CD4-positive, alpha-beta T cell (primary cell): ENCODE results near the gene NPC1L1. TPM values are rescaled to one million over a fixed set of nuclear protein-coding genes. Genes with fewer than 3 reads are reported as not detected.
A peak's percentile ranks its signal among the peaks of the same experiment; 100 is the strongest.

Experiments used
- ATAC-seq: fragments of 200-7000 bp; cut with Tn5 transposase; one replicate; pipeline ENCODE4 v1.10.0; 2022; ENCODE audit warnings: mild to moderate bottlenecking; ENCODE audit not compliant: poor library complexity
- CTCF ChIA-PET: fragments of 350-600 bp; sonication (Branson Sonifier 250); formaldehyde crosslinking; loops from one replicate; lab custom pipeline; 2021; ENCODE audit warnings: antibody characterized with exemption, inconsistent platforms; lab: Charles Lee
- POLR2A ChIA-PET: fragments of 350-600 bp; sonication (Branson Sonifier 250); formaldehyde crosslinking; loops from one replicate; lab custom pipeline; 2021; ENCODE audit warnings: antibody characterized with exemption, inconsistent platforms; lab: Charles Lee
- DNase-seq, 14 experiments: peaks; one replicate each; pipeline ENCODE4 v3.0.0-alpha.2; 2013 to 2020; ENCODE audit warnings: mixed read lengths in 2 of 14
- H3K27ac ChIP-seq, 2 donors: one replicate each; pipeline versions ENCODE4 v1.5.1 to v1.7.0; 2013; ENCODE audit warnings: low read length in 2 of 2, low read depth in 1 of 2, mild to moderate bottlenecking in 1 of 2
- H3K27me3 ChIP-seq, 2 experiments: 1 replicate in 1 of 2; 2 replicates in 1 of 2; pipeline versions ENCODE4 v1.6.1 to v1.7.0; 2013; ENCODE audit warnings: low read length in 2 of 2, control low read depth in 1 of 2, mild to moderate bottlenecking in 1 of 2, moderate library complexity in 1 of 2; ENCODE audit not compliant: insufficient read depth in 2 of 2, control insufficient read depth in 1 of 2
- H3K36me3 ChIP-seq: one replicate; pipeline ENCODE4 v1.6.1; 2013; ENCODE audit warnings: low read length, control low read depth; ENCODE audit not compliant: insufficient read depth
- H3K4me1 ChIP-seq: one replicate; pipeline ENCODE4 v1.6.1; 2013; ENCODE audit warnings: low read length, control low read depth; ENCODE audit not compliant: insufficient read depth
- H3K4me3 ChIP-seq: one replicate; pipeline ENCODE4 v1.5.1; 2013; ENCODE audit warnings: mild to moderate bottlenecking, low read length, moderate library complexity
- H3K9me3 ChIP-seq, 2 experiments: 1 replicate in 1 of 2; 2 replicates in 1 of 2; pipeline versions ENCODE4 v1.6.1 to v1.7.0; 2013; ENCODE audit warnings: low read length in 2 of 2, mild to moderate bottlenecking in 2 of 2, control low read depth in 1 of 2, moderate library complexity in 1 of 2; ENCODE audit not compliant: control insufficient read depth in 1 of 2, insufficient read depth in 1 of 2
- H3K27ac Mint-ChIP-seq: one replicate; pipeline ENCODE4 v1.8.0; 2020; ENCODE audit warnings: mixed read lengths
- H3K27me3 Mint-ChIP-seq: one replicate; pipeline ENCODE4 v1.8.0; 2021; ENCODE audit warnings: mixed read lengths
- H3K36me3 Mint-ChIP-seq: one replicate; pipeline ENCODE4 v1.8.0; 2021; ENCODE audit warnings: low read depth, mixed read lengths
- H3K4me1 Mint-ChIP-seq: one replicate; pipeline ENCODE4 v1.8.0; 2021; ENCODE audit warnings: low read depth, mixed read lengths
- H3K4me3 Mint-ChIP-seq: one replicate; pipeline ENCODE4 v1.8.0; 2020; ENCODE audit warnings: mild to moderate bottlenecking, mixed read lengths
- H3K9me3 Mint-ChIP-seq: one replicate; pipeline ENCODE4 v1.8.0; 2020; ENCODE audit warnings: mixed read lengths
- CTCF ChIP-seq: fragments of 200-600 bp; IDR thresholded peaks from one replicate; pipeline ENCODE4 v1.8.0; 2022; ENCODE audit warnings: antibody characterized with exemption, mild to moderate bottlenecking
- intact Hi-C, 2 experiments: fragments of 100-400 bp; cut with DNase I in 1 of 2; cut with micrococcal nuclease in 1 of 2; formaldehyde crosslinking; loops; one replicate each; pipeline versions ENCODE4 v1.15.1 to v1.9.0; 2023 to 2025; cut with DNase I, micrococcal nuclease
- total RNA-seq, 174 experiments: library from RNA in 2 of 174; stranded (reverse) in 2 of 174; gene quantifications; one replicate each; pipeline ENCODE4 v1.2.3 and lab custom pipeline; 2021 to 2026

NPC1L1 gene
- total RNA-seq, 2 experiments from 2014 or later, result 0.08 TPM; not detected in 1

- H3K9me3 Mint-ChIP-seq, result no peaks in the 10 kb centered on the region
- H3K4me3 ChIP-seq, result no peak overlapping the region
- H3K27ac ChIP-seq, result no peak overlapping the region
- H3K27ac Mint-ChIP-seq, result no peak overlapping the region
- H3K9me3 ChIP-seq, result no peaks in the 10 kb centered on the region
- H3K4me1 ChIP-seq, result no peaks in the 10 kb centered on the region
- ATAC-seq (no peak), DNase-seq (no peak)
- H3K36me3 ChIP-seq, result no peaks in the 10 kb centered on the region
- no peaks in the 10 kb centered on the region for H3K27me3 ChIP-seq
- no peaks in the 10 kb centered on the region for H3K36me3 Mint-ChIP-seq
- TF ChIP-seq CTCF, result no peak
- no peaks in the 10 kb centered on the region for H3K4me1 Mint-ChIP-seq
- POLR2A ChIA-PET, result interaction anchor here (1.3 kb wide), 1 partner anchor 45 kb away, joined by 3 read pairs; the partner anchor contains the start of gene NUDCD3
- intact Hi-C loops, result no loop called here
- CTCF ChIA-PET, result interaction anchor here (0.5 to 0.7 kb wide), 2 partner anchors 156 to 171 kb away, joined by 3 read pairs; no protein-coding TSS in a partner anchor
- no peaks in the 10 kb centered on the region for H3K27me3 Mint-ChIP-seq
- no peak overlapping the region for H3K4me3 Mint-ChIP-seq
Measured at GRCh38 chr7:44535348-44536064, 5.6 kb downstream of the NPC1L1 start.

DNA sequence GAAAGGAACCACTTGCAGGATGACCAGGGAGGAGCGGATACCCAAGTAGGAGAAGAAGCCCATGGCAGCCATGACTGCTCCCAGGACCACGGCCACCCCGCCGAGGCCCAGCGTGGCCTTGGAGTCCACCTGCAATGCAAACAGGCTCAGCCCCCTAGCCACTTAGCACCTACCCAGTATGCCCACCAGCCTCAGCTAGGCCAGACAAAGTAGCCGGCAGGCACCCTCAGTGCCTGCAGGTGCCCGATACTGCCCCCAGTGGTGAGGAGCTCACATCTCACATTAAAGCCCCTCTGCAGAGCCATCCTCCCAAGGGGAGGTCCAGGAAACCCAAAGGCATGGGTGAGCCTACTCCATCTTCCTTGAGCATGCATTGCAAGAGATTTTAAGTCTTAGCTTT lies 6.6 kb downstream of the NPC1L1 start:
- Mint-ChIP-seq H3K27me3 (no peaks in the 10 kb centered on the region), H3K9me3 (no peaks in the 10 kb centered on the region), H3K4me1 (no peaks in the 10 kb centered on the region), H3K27ac (no peak overlapping the region), H3K36me3 (no peaks in the 10 kb centered on the region), H3K4me3 (no peak overlapping the region)
- Histone ChIP-seq H3K36me3 (no peaks in the 10 kb centered on the region), H3K9me3 (no peaks in the 10 kb centered on the region), H3K27ac (no peak overlapping the region), H3K27me3 (no peaks in the 10 kb centered on the region), H3K4me3 (no peak overlapping the region), H3K4me1 (no peaks in the 10 kb centered on the region)
- DNase-seq (peak in 11 of 14 experiments; percentile 2 to 66 (median 24)), ATAC-seq (peak; percentile 74)
- peak; percentile 52 for TF ChIP-seq CTCF
- ChIA-PET CTCF (interaction anchor here (0.5 to 1.1 kb wide), 2 partner anchors 31 to 172 kb away, joined by 3 to 4 read pairs; no protein-coding TSS in a partner anchor), POLR2A (no interaction called here)
- intact Hi-C loops, result no loop called here

DNA sequence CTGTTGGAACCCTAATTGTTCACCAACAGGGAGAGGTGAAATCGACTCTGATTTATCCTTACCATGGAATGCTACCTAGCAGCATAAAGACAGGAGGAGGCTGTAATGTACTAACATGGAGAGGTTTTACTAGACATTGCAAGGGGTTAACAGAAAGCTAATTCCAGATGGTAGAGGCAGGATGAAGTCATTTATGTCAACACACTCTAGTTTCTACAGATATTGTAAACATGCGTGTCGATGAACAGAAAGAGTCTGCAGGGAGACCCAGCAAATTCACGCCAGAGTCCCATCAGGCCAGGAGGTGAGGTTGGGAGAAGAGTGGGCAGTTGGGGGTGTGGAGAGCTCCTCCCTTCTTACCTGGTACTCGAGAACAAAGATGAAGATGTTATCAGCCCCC lies 7.0 kb downstream of the NPC1L1 start:
- Mint-ChIP-seq H3K27ac (no peak overlapping the region), H3K4me1 (no peaks in the 10 kb centered on the region), H3K9me3 (no peaks in the 10 kb centered on the region), H3K4me3 (no peak overlapping the region), H3K27me3 (no peaks in the 10 kb centered on the region), H3K36me3 (no peaks in the 10 kb centered on the region)
- no peaks in the 10 kb centered on the region for H3K9me3 ChIP-seq
- TF ChIP-seq CTCF, result no peak
- H3K4me3 ChIP-seq, result no peak overlapping the region
- H3K27ac ChIP-seq, result no peak overlapping the region
- no peaks in the 10 kb centered on the region for H3K4me1 ChIP-seq
- intact Hi-C loops, result no loop called here
- DNase-seq, result no peak
- CTCF ChIA-PET, result interaction anchor here (1.1 kb wide), 1 partner anchor 32 kb away, joined by 4 read pairs; no protein-coding TSS in a partner anchor
- H3K27me3 ChIP-seq, result no peaks in the 10 kb centered on the region
- POLR2A ChIA-PET, result no interaction called here
- no peak for ATAC-seq
- H3K36me3 ChIP-seq, result no peaks in the 10 kb centered on the region
